Measurements from ENCODE around the gene NOP10. TPM values are rescaled to one million over a fixed set of nuclear protein-coding genes. Genes with fewer than 3 reads are reported as not detected.

Gene NOP10
- total and polyA plus RNA-seq, 3 donors from 2014 or later, result 75.5 to 86.2 (median 79.8) TPM

DNA sequence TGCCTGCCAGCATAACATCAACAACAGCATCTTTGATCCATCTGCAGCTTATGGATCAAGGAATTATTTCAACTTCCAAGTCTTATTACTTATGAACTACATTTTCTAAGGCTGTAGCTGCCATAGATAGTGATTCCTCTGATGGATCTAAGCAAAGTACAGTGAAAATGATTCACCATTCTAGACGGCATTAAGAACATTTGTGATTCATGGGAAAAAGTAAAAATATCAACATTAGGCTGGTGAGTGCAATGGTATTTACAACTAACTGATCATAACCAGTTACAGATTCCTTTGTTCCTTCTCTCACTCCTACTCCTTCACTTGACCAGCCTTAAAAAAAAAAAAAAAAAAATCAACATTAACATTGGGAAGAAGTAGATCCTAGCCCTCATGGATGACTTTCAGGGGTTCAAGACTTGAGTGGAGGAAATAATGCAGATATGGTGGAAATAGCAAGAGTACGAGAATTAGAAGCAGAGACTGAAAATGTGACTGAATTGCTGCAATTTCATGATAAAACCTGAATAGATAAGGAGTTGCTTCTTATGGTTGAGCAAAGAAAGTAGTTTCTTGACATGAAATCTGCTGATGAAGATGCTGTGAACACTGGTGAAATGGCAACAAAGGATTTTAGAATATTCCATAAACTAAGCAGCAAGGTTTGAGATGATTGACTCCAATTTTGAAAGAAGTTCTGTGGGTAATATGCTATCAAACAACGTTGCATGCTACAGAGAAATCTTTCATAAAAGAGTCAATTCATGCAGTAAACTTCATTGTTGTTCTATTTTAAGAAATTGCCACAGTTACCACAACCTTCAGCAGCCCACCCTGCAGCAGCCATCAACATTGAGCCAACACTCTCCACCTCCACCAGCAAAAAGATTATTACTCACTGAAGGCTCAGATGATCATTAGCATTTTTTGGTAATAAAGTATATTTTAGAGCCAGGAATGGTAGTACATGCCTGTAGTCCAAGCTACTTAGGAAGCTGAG is 28.1 kb downstream of the NOP10 start:
- no peak overlapping the region for H3K27ac ChIP-seq
- no peaks in the 10 kb centered on the region for H3K27me3 ChIP-seq
- H3K9me3 ChIP-seq, result no peaks in the 10 kb centered on the region
- no peak overlapping the region for H3K4me3 ChIP-seq
- DNase-seq, result no peak
- no peaks in the 10 kb centered on the region for H3K4me1 ChIP-seq
- WGBS, 2 donors, result 78 to 83% methylated on average over 3 of the region's 3 CpGs
- intact Hi-C loops (cut with DNase I; ENCODE audit: low total_unique reads), result no loop called here
- H3K36me3 ChIP-seq (ENCODE audit: low read depth, missing control alignments), result no peaks in the 10 kb centered on the region
- TF ChIP-seq POLR2A (IDR thresholded peaks at IDR 0.05), result no peak
- TF ChIP-seq, protein P1, sequence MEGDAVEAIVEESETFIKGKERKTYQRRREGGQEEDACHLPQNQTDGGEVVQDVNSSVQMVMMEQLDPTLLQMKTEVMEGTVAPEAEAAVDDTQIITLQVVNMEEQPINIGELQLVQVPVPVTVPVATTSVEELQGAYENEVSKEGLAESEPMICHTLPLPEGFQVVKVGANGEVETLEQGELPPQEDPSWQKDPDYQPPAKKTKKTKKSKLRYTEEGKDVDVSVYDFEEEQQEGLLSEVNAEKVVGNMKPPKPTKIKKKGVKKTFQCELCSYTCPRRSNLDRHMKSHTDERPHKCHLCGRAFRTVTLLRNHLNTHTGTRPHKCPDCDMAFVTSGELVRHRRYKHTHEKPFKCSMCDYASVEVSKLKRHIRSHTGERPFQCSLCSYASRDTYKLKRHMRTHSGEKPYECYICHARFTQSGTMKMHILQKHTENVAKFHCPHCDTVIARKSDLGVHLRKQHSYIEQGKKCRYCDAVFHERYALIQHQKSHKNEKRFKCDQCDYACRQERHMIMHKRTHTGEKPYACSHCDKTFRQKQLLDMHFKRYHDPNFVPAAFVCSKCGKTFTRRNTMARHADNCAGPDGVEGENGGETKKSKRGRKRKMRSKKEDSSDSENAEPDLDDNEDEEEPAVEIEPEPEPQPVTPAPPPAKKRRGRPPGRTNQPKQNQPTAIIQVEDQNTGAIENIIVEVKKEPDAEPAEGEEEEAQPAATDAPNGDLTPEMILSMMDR (IDR thresholded peaks at IDR 0.05), result no peak

DNA sequence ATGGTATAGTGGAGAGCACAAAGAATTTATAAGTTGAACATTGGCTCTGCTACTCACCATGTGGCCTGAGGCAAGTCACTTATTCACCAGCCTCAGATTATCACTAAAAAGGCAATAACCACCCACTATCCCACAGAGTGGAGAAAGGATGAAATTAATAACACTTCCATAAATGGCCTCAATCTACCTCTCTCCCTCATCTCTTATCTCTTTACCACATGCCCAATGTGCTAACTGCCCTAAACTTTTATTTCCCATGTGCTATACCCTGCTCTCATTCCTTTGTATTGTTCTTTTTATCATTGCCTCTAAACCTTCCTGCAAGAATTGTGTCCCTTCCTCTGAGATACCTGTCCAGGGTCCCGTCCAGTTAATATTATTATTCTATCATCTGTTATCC is 31.4 kb downstream of the NOP10 start:
- WGBS, 2 donors, result 88% methylated on average over 1 of the region's 1 CpG
- intact Hi-C loops (cut with DNase I; ENCODE audit: low total_unique reads), result no loop called here
- TF ChIP-seq, protein P1 (IDR thresholded peaks at IDR 0.05), result no peak
- TF ChIP-seq POLR2A (IDR thresholded peaks at IDR 0.05), result no peak
- no peak for DNase-seq
- Histone ChIP-seq H3K27me3 (no peaks in the 10 kb centered on the region), H3K9me3 (no peaks in the 10 kb centered on the region), H3K4me1 (no peaks in the 10 kb centered on the region), H3K27ac (no peak overlapping the region), H3K4me3 (no peak overlapping the region), H3K36me3 (ENCODE audit: low read depth, missing control alignments) (no peaks in the 10 kb centered on the region)

DNA sequence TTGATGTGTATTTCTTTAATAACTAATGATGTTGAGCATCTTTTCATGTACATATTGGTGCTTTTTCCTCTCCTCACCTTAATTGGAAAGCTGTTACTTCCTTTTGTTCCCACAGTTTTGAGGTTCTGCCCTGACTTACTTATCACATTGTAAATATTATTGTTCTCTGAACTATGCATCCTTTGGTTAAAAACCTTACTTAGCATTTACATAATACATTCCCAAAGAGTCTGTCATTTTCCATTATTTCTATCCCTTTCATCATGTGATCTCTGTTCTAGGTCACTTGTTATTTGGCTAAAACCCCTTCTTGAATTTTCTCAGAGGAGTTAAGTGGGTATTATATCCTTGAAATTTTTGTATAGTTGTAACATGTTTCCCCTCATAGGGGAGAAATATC is 38.3 kb downstream of the NOP10 start:
- H3K36me3 ChIP-seq (ENCODE audit: low read depth, missing control alignments), result no peaks in the 10 kb centered on the region
- H3K4me1 ChIP-seq, result no peaks in the 10 kb centered on the region
- no peaks in the 10 kb centered on the region for H3K27me3 ChIP-seq
- TF ChIP-seq, protein P1 (IDR thresholded peaks at IDR 0.05), result no peak
- TF ChIP-seq POLR2A (IDR thresholded peaks at IDR 0.05), result no peak
- DNase-seq, result no peak
- no peak overlapping the region for H3K27ac ChIP-seq
- intact Hi-C loops (cut with DNase I; ENCODE audit: low total_unique reads), result no loop called here
- no peak overlapping the region for H3K4me3 ChIP-seq
- H3K9me3 ChIP-seq, result no peaks in the 10 kb centered on the region

DNA sequence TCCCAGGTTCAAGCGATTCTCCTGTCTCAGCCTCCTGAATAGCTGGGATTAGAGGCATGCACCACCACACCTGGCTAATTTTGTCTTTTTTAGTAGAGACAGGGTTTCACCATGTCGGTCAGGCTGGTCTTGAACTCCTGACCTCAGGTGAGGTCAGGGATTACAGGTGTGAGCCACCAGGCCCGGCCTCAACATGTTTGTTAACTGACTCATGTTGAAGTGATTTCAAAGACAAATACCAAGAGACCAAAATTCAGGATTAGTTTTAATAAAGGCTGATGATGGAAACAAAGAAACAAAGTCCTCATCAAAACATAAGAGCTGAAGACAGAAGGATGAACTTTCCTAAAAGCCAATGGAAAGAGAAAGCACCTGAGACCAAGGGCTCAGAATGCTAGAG is 41.9 kb downstream of the NOP10 start:
- DNase-seq, result no peak
- TF ChIP-seq, protein P1 (IDR thresholded peaks at IDR 0.05), result no peak
- TF ChIP-seq POLR2A (IDR thresholded peaks at IDR 0.05), result no peak
- 88 to 93% methylated on average over 3 of the region's 3 CpGs for WGBS, 2 donors
- H3K9me3 ChIP-seq, result no peaks in the 10 kb centered on the region
- H3K36me3 ChIP-seq (ENCODE audit: low read depth, missing control alignments), result no peaks in the 10 kb centered on the region
- no peaks in the 10 kb centered on the region for H3K4me1 ChIP-seq
- no peaks in the 10 kb centered on the region for H3K27me3 ChIP-seq
- no peak overlapping the region for H3K27ac ChIP-seq
- intact Hi-C loops (cut with DNase I; ENCODE audit: low total_unique reads), result no loop called here
- H3K4me3 ChIP-seq, result no peak overlapping the region

Data from testis (tissue), 3 donors.